NCI-H524 treated with DMSO at 0.1 percent for 48 hours (cell line): ENCODE results near the gene NEK8.

ENCODE experiments used
- DNase-seq: peaks from one replicate; lab custom pipeline; 2025; lab: John Stamatoyannopoulos, UW

The NEK8 gene

DNA sequence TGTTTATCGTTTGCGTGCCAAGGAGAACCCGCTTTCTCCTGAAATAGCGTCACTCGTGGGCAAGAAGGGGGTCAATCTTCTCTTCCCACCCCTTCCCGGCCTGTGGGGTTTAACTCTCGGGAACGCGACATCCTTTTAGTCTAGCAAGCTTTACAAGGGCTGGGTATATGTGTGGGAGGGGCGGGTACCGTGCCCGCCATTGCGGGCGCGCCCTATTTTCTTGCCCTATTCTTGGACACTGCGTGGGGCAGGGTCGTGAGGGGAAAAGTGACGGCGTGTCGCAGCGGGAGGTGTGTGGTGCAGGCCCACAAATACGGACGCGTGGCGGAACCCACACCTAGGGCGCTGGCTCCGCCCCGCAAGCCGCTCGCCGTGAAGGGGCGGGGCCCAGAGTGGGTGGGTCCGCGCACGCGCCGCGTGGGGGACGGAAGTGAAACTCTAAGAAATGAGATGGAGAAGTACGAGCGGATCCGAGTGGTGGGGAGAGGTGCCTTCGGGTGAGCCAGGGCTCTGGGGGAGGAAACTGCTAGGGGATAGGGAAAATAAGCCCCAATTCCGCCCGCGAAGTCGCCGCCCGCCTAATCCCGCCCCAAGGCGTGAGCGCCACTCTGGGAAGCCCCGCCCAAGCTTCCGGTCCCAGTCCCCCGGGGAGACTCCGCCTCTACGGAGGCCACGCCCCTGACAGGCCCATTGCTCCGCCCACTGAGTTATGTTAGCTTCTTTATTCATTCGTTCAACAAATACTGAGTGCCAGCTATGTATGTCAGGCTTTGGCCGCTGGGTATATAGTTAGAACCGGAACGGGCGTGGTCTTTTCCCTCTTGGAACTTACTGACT, at the start of gene NEK8:
Gene NEK8, plus strand, starts transcription at position 425 of the 837 bp plus-strand sequence. Its CDS starts 26 bp downstream, at position 451.
- peak; percentile 87 for DNase-seq

DNA sequence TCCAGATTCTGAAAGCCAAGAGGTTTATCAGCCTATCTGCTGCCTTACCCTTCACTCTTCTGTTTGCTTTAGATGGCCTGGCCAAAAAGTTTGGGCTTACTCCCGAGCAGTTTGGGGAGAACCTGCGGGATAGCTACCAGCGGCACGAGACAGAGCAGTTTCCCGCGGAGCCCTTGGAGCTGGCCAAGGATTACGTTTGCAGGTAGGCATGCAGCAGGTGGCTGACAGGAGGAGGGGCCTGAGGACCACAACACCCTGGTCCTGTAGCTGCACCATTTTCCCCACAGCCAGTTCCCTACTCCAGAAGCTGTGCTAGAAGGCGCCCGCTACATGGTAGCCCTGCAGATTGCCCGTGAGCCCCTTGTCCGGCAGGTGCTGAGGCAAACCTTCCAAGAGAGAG, 45.9 kb upstream of the NEK8 start:
- no peak for DNase-seq

DNA sequence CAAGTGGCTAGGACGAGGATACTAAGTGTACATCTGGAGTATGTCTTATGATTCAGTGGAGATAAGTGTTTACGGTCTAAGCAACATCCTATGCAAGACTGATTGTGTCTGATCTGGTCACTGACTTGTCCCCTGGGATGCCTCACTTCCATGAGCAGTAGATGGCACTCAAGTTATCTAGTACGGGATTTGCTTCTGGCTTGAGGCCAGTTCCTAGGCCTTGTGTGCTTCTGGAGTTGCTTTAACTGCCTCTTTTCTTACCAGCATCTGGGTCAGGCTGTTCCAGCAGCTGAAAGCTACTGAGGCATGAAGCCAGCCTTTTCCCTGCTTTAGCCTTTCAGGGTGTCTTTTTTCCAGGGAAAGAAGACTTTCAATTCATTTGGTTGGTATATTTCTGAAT, 43.6 kb upstream of the NEK8 start:
- peak; percentile 99 for DNase-seq

DNA sequence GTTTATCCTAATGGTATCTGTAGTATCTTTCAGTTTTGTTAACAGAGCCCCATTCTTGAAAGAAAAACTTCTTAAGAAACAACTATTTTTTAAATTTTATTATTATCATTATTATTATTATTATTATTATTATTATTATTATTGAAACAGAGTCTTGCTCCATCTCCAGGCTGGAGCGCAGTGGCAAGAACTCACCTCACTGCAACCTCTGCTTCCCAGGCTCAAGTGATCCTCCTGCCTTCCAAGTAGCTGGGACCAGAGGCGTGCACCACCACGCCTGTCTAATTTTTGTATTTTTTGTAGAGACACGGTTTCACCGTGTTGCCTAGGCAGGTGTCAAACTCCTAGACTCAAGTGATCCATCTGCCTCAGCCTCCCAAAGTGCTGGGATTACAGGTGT, 43.2 kb upstream of the NEK8 start:
- no peak for DNase-seq

DNA sequence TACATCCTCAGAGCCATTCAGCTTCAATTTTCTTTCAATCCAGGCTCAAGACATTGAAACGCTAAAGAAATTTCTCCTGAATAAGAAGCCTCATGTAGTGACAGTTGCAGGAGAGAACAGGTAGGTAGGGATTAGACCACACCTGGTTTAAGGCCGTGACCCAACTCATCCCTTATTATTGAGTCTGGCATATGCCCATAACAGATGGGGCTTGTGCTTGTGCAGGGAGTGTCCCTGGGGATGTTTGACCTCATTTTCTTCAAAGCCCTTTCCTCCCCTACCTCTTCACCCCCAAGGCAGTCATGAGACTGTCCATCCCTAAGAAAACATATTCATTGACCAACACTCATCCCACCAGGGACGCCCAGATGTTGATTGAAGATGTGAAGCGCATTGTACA, 42.3 kb upstream of the NEK8 start:
- DNase-seq, result peak; percentile 70

DNA sequence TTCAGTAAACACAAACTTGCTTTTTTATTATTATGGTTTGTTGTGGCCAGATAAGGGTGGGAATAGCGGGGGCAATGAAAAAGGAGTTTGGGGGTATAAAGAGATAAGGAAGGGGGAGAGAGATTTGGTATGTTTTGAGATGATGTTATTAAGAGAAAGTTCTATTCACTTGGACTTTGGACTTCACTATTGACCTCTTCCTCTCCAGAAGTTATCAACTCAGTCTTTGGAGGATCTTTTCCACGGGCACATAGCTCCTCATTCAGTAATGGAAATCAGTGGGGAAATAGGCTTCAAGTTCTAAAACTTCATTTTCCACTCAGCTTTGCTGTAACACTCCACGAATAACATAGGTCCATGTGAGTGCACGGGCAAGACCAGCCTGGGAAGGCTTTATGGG, 40.1 kb upstream of the NEK8 start:
- no peak for DNase-seq

DNA sequence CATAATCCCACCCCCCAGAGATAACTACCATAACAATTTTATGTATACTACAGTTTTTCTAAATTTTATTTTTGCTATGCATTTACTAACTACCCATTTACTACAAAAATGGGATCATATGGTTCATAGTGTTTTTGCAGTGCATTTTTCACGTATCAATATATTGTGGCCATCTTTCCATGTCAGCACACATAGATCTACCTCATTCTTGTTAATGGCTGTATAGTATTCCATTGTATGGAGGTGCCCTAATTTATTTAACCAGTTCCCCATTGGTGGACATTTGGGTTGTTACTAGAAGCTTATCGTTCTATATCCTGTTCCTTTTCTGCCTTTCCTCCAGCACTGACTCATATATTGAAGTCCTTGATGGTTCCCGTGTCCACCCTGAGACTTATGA, 39.6 kb upstream of the NEK8 start:
- no peak for DNase-seq

DNA sequence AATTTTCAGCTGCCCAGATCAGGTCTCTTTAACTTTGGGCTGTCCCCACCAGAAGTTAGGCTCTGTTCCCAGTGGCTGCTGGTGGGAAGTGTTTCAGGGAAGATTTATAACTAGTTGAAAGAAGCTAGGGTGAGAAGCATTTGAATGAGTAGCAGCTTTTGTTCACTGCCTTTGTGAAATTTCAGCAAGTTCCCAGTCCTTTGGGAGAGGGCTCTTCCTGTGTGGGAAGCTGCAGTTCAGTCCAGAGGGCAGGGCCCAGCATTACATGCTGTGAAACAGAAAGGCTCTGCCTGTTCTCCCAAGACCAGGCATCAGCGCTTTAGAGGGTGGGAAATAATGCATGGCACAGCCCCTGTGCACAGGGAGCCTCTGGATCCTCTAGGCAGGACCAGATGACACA, 34.7 kb upstream of the NEK8 start:
- DNase-seq, result no peak

DNA sequence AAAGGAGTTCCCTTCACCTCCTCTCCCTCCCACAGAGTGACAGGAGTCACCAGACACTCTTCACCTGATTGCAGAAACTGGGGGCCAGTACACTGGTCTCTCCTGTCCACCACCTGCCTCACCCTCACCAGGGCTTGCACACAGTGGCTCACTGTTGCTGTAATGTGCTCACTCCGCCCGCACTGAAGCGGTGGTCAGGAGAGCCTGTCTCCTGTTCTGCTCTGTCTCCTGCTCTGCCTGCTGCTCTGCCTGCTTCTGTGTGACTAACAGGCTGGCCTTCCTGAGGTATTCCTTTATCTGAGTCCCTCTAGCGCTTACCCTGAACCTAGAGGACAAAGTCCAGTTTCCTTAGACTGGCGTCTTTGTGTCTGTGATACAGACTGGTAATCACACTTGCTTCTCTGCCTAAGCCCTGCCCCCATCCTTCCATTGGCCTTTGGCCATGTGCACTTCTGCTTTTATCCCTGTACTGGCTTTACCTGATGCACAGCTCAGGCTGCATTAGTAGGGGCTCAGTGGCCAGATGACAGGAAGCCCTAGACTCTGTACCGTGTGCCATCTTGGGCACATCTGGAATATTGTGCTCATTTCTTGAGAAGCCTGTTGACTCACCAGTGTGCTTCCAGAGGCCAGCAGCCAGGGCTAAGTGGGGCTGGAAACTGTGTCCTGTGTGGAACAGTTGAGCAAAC, 30.2 kb upstream of the NEK8 start:
- DNase-seq, result no peak

DNA sequence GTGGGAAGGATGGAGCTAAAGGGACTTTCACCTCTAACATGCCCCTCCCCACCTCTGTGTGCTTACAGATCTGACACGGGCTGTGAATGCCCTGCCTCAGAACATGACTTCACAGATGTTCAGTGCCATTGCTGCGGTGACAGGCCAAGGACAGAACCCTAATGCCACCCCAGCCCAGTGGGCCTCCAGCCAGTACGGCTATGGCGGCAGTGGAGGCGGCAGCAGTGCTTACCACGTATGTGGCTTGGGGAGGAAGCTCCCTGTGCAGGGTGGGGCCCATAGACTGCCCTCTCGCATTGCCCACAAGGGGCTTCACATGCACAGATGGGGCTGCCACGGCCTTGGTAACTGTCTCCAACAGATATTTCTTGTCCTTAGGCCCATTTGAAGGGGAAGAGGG, 28.3 kb upstream of the NEK8 start:
- no peak for DNase-seq

DNA sequence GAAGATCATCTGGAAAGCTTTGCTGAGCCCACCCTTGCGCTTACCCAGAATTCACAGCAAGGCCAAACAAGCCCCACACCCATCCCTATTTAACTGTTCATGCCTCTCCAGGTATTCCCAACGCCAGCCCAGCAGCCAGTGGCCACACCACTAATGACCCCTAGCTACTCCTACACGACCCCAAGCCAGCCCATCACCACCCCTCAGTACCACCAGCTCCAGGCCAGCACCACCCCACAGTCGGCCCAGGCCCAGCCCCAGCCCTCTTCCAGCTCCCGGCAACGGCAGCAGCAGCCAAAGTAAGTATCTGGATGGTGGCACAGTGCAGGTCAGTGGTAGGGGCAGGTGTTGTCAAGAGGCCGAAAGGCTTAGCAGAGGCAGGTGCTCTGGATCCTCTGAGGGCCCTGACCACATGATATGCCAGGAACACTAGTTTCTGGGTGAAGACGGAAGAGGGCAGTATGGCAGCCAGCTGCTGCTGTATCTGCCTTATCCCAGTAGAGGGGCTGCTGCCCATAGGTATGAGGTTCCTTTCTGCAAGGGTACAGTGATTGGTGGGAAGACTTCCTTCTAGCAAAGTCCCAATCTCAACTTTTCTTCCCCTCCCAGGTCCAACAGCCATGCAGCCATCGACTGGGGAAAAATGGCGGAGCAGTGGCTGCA, 27.6 kb upstream of the NEK8 start:
- no peak for DNase-seq

DNA sequence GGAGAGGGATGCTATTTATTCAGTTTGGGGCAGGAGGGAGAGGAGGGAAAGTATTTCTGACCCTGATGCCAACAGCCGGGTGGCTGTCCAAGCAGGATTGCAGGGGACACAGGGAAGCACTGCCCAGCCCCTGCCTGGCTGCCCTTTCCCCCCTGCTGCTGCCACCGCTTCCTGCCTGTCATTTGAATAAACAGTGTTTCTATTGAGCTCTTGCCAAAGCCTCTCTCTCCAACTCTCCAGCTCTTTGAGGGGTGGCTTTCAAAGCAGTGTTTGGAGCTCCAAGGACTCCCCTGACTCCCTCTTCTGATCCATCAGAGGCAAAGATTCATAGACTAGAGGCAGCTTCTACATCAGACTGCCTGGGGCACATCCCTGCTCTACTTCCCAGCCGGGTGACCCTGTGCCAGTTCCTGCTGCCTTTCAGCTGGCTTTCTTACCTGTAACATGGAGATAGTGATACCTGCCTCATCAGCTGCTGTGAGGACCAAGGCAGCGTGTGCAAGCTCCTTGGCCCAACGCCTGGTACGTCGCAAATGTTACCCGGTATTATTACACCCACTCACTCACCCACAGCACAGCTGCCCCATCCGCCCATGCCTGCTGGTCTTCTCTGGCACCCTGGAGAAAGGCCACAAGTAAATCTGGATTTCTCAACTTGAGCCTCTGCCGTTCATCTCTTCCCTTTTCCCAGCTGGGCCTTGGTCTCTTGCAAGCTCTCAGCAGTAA, 26.4 kb upstream of the NEK8 start:
- no peak for DNase-seq

DNA sequence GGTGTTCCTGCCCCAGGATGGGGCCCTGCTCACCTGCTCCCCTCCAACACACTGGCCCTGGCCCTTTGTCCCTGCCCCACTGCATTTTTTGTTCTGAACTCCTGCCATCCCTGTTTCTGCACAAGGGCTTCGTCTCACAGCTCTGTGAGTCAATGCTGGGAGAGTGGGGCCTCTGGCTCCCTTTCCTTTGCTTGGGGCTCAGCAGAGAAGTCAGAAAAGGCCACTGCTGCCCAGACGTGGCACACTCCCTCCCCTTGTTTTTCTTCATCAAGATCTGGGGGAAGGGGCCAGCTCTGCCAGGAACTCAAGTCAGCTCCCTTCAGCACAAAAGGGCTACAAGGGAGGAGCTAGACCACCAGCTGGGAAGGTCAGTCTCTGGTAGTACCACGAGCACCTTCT, 25.8 kb upstream of the NEK8 start:
- DNase-seq, result no peak

DNA sequence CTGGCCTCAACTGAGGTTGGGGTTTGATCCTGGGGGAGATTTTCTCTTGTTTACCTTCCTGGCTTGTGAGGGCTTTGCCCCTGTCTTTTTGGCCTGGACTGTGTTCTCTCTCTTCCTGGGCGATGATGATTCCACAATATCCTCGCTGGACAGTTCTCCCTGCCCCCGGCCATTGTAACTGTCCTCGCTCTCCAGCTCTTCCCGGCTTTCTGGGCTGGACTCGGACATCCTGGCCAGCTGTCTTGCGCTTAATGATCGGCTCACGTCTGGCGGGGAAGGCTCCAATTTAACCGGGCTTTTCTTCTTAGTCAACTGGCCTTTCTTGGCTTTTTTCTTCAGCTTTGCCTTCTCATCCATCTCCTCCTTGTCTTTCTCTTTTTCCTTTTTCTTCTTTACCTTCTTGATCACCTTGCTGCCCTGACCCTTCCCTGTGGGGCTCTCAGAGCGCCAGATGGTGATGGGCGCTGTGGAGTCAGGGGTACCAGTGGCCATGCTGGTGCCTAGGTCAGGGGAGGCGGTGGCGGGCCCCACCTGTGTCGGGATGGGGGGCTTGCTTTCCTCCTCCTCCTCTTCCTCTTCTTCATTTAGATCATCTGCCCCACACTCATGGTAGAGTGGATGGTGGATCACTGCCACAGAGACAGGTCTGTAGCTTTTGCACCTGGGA, 24.9 kb upstream of the NEK8 start:
- DNase-seq, result no peak

DNA sequence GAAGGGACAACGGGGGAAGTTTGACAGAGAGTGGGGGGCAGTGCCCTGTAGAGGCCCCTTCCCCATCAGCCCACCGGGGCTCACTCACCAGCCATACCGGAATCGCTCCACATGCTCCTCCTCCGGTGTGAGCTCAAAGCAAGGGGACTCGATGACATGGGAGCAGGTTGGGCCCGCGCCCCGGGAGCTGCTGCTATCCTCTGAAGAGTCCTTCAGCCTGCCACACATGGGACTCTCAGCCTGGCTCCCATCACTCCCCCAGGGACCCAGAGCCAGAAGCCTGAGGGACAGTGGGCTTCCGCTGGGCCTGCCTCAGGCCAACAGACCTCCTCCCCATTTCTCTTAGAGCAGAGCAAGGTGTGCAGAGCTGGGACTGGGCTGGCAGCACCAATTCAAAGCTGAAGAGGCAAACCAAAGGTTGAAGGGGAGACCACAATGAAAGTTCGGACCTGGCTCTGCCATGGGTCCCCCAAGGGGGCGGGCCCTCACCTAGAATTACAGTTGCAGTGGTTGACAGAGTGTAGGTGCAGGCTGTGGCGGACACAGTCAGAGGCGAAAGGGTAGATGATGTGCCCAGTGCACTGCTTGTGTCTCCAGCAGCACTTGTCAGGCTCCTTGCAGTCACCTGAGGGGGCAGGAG, 24.2 kb upstream of the NEK8 start:
- no peak for DNase-seq

DNA sequence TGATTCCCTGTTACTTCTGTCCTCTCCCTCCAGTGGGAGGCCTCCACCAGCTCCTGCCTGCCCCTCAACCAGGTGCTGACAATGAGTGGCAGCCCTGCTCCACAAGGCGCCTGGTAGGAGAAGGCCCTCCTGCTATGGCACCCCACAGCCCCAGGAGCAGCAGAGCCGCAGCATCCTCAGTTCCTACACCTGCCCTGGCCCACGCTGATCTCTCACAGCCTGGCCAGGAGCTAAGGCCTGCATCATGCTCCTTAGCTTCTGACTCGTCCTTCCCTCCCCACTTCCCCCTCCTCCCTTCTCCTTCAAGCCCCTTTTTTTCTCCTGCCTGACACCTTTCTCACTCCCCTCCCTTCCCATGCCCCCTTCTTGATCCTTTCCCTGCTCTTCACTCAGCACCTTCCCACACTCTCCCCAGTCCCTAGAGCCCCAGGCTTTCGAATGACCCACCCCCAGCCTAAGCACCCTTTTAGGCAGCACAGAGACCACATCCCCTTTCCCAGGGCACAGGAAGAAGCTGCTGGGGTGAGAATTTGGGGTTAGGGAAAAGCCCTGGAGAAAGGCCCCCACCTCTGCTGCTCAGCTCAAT, 23.4 kb upstream of the NEK8 start:
- DNase-seq, result no peak

DNA sequence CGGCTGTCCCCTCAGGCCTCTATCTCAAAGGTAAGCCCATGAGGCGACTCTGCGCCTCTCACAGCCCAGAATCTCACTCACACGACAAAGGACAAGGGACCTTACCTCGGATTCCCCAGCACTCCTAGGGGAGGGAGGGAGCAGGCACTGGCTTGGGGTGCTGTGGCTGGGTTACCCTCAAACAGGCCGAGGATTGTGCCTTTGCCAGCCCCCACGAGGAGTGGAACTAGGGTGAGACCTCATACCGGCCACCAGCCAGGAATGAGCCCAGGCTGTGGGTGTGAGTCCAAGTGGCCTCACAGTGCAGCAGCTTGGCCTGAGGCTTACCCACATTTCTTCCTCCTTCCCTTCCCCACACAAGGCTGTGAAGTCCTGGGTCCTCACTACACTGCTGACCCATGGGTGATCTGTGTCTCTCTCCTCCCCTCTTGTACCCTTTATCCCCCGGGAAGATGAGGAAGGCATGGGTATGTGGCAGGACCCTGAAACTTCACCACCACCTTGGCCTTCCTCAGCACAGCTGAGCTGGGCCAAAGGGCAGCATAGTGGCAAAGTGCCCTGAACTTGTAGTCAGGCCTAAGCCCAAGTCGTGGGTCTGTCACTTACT, 22.8 kb upstream of the NEK8 start:
- no peak for DNase-seq

DNA sequence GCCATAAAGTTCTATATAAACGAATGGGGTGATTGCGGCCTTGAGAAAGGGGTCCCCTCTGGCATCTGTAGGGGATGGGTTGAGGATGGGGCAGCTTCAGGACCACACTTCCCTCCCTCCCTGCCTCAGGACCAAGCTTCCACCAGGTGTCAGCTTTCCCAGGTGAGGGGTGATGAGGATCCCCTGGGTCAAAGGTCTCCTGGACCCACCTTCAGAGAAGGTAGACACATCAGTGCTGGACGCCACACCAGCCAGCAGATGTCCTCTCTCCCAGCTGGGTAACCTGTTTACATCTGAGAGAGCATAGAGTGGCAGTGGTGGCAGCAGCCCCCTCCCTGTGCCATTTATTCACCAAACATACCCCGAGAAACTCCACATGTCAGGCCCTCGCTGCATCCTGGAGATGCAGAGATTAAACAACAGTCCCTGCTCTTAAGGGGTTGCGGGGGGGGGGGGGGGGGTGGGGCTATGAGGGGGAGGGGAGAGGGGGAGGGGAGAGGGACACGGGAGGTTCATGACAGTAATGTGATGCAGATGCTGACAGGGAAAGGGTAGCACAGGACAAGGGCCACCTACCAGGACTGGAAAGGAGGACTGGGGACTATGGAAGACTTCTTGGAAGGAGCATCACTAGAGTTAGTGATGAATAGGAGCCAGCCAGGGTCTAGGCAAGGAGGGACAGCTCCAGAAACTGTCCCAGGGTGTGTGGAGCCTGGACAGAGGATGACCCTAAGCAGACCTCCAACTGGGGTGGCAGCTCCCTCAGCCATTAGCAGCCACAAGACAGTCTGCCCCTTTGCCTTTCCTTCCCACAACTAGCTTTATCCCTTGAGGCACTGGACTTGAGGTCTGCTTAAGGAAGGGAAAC, 21.9 kb upstream of the NEK8 start:
- no peak for DNase-seq

DNA sequence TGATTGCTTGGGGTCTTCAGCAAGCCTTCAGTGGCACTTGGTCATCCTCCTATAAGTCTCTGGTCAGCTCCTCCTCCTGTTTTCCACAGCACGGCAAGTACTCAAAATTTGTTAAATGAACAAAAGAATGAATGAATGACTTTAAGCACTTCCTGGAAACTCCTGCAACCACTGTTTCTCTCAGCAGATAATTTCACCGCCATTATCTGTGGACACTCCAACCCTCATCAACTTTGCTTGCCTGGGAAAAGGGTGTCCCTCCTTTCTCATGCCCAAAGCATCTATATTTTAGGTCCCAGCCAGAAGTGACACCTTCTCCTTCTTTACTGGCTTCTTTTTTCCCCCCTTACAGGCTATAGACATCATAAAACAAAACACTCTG, 21.3 kb upstream of the NEK8 start:
- no peak for DNase-seq
